Fibroblast of the aortic adventitia (primary cell): ENCODE measurements around the gene TMPRSS15. TPM values are rescaled to one million over a fixed set of nuclear protein-coding genes. Genes with fewer than 3 reads are reported as not detected.

Experiments
- DNase-seq: peaks from one replicate; pipeline ENCODE4 v3.0.0-alpha.2; 2010; ENCODE audit warnings: low read depth
- H3K4me3 ChIP-seq: 2 replicates; pipeline ENCODE4 v1.5.1; 2011; ENCODE audit warnings: low read depth, mild to moderate bottlenecking, control low read depth, low read length, moderate library complexity
- total RNA-seq: library from RNA; depleted of rRNA; stranded (reverse); fragments of >200 nt; gene quantifications from 2 replicates; pipeline ENCODE4 v1.2.3, GENCODE V29; 2012; ENCODE audit warnings: low replicate concordance
- TF ChIP-seq, protein P1 (sequence below): IDR thresholded peaks from 2 replicates; pipeline ENCODE4 v1.5.1; 2011; ENCODE audit warnings: mild to moderate bottlenecking, low read length, control low read depth, inconsistent platforms; ENCODE audit not compliant: insufficient read depth

The TMPRSS15 gene
- total RNA-seq, 1 donor: 0.18 TPM

- TF ChIP-seq, protein P1, sequence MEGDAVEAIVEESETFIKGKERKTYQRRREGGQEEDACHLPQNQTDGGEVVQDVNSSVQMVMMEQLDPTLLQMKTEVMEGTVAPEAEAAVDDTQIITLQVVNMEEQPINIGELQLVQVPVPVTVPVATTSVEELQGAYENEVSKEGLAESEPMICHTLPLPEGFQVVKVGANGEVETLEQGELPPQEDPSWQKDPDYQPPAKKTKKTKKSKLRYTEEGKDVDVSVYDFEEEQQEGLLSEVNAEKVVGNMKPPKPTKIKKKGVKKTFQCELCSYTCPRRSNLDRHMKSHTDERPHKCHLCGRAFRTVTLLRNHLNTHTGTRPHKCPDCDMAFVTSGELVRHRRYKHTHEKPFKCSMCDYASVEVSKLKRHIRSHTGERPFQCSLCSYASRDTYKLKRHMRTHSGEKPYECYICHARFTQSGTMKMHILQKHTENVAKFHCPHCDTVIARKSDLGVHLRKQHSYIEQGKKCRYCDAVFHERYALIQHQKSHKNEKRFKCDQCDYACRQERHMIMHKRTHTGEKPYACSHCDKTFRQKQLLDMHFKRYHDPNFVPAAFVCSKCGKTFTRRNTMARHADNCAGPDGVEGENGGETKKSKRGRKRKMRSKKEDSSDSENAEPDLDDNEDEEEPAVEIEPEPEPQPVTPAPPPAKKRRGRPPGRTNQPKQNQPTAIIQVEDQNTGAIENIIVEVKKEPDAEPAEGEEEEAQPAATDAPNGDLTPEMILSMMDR: no peak
- DNase-seq: peak; percentile 15
- no peak overlapping the region for H3K4me3 ChIP-seq
These were observed 53.4 kb downstream of the TMPRSS15 start for GRCh38 chr21:18350216-18350615.

DNA sequence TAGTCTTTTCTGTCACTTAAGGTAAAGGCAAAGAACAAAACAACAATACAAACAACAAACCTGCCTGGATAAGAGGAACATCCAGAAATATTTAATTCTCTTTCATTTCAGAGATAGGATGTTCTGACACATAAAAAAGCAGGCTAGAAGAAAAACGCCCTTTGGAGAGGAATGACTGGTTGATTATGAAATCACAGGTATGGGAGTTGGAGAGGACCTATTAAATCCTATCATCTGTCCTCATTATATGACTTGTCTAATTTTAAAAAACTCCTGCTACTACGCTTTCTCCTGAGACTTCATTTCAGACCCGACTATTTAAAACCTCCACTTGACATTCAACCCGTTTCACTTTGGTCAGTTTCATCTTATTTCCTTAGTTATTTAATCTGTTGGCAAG is 54.1 kb downstream of the TMPRSS15 start:
- TF ChIP-seq, protein P1: no peak
- no peak for DNase-seq
- H3K4me3 ChIP-seq: no peak overlapping the region

GRCh38 chr21:18340387-18340942 is 63.1 kb downstream of the TMPRSS15 start:
- TF ChIP-seq, protein P1: no peak
- H3K4me3 ChIP-seq: no peak overlapping the region
- DNase-seq: peak; percentile 10

- TF ChIP-seq, protein P1: no peak
- no peak for DNase-seq
- no peak overlapping the region for H3K4me3 ChIP-seq
These were observed 67.8 kb downstream of the TMPRSS15 start for GRCh38 chr21:18335651-18336236.

- no peak for DNase-seq
- no peak overlapping the region for H3K4me3 ChIP-seq
- TF ChIP-seq, protein P1: no peak
These were observed 69.5 kb downstream of the TMPRSS15 start for GRCh38 chr21:18334066-18334465.

DNA sequence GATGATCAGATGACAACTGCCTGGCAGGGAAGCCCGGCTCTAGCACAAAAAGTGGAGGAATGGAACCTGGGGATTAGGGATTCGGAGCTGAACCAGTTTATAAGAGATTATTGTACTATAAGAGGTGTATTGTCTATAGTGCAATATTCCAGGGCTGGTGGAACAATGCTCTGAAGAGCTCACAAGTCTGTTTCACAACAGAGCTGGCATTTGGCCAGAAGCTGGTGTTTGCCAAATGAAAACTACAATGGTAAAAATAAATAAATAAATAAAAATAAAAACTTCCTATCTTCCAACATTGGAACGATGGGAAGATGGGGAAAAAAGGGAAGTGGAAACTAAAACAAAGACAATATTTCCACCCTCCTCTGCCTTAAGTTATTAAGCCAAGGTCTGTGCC is 85.4 kb downstream of the TMPRSS15 start:
- H3K4me3 ChIP-seq: no peak overlapping the region
- TF ChIP-seq, protein P1: no peak
- DNase-seq: no peak

DNA sequence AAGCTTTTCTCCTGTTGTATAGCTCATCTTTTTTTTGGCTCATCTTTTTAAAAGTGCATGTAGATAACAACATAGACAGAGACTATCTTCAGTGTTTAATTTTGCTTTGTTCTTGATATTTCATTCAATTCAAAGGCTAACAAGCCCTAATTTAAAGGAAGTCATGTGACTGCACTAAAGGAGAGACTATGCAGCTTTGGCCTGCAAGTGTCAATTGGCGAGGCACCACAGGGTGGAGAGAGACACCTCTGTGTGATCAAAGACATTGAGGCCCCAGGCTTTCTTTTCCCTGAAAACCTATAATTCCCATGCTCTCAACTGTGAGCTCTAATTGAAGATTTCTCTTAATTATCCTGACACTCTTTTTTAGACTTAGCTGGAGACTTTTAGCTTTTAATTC is 105.4 kb downstream of the TMPRSS15 start:
- TF ChIP-seq, protein P1: no peak
- no peak overlapping the region for H3K4me3 ChIP-seq
- no peak for DNase-seq
